IMR-90 (cell line): Measurements from ENCODE around the gene FGR. TPM values are rescaled to one million over a fixed set of nuclear protein-coding genes. Genes with fewer than 3 reads are reported as not detected.

Experiments
- ATAC-seq: fragments of 200-7000 bp; cut with Tn5 transposase; 2 replicates; pipeline ENCODE4 v1.9.1; 2020; ENCODE audit warnings: low read depth, mild to moderate bottlenecking, moderate library complexity
- BruUV-seq: library from RNA; stranded (reverse); fragments of 400-500 nt; replicated peaks from 2 replicates; lab custom pipeline; 2021; lab: Mats Ljungman, UMichigan
- CTCF ChIA-PET: fragments of 300-600 bp; formaldehyde crosslinking; extraction: SDS; loops from one replicate; lab custom pipeline; 2021; ENCODE audit warnings: antibody characterized with exemption; lab: Yijun Ruan, JAX
- POLR2A ChIA-PET: fragments of 300-600 bp; sonication (Branson Sonifier 250); formaldehyde crosslinking; loops from one replicate; lab custom pipeline; 2022; ENCODE audit warnings: antibody characterized with exemption; ENCODE audit not compliant: unreplicated experiment; lab: Charles Lee
- DNase-seq: peaks from one replicate; pipeline ENCODE4 v3.0.0; 2013
- H2AFZ ChIP-seq: replicated peaks from 2 replicates; pipeline ENCODE3; 2013; ENCODE audit warnings: low read length, mild to moderate bottlenecking; ENCODE audit not compliant: poor library complexity
- H2AK5ac ChIP-seq: 2 replicates; pipeline ENCODE4 v1.6.1; 2013; ENCODE audit warnings: low read depth, low read length, inconsistent platforms
- H2AK9ac ChIP-seq: replicated peaks from 2 replicates; pipeline ENCODE3; 2013; ENCODE audit warnings: mild to moderate bottlenecking, low read depth, low read length, moderate library complexity; ENCODE audit not compliant: poor library complexity
- H2BK120ac ChIP-seq: 2 replicates; pipeline ENCODE4 v1.6.1; 2013; ENCODE audit warnings: low read depth, low read length, inconsistent platforms
- H2BK15ac ChIP-seq: 3 replicates; pipeline ENCODE4 v1.6.1; 2013; ENCODE audit warnings: low read depth, low read length, inconsistent platforms
- H2BK20ac ChIP-seq: 2 replicates; pipeline ENCODE4 v1.6.1; 2013; ENCODE audit warnings: low read depth, mild to moderate bottlenecking, inconsistent platforms, low read length, moderate library complexity
- H2BK5ac ChIP-seq: 2 replicates; pipeline ENCODE4 v1.6.1; 2013; ENCODE audit warnings: mild to moderate bottlenecking, low read depth, low read length, inconsistent platforms; ENCODE audit not compliant: poor library complexity, severe bottlenecking
- H3K14ac ChIP-seq: replicated peaks from 2 replicates; pipeline ENCODE4 v1.6.1; 2013; ENCODE audit warnings: low read depth, low read length, inconsistent platforms
- H3K18ac ChIP-seq: 2 replicates; pipeline ENCODE4 v1.6.1; 2013; ENCODE audit warnings: low read depth, low read length, control low read depth
- H3K23ac ChIP-seq: 2 replicates; pipeline ENCODE4 v1.6.1; 2013; ENCODE audit warnings: low read depth, low read length, inconsistent platforms
- H3K27ac ChIP-seq: 2 replicates; pipeline ENCODE4 v1.5.1; 2013; ENCODE audit warnings: mild to moderate bottlenecking, control low read depth, low read length; ENCODE audit not compliant: insufficient read depth
- H3K27me3 ChIP-seq: 2 replicates; pipeline ENCODE4 v1.6.1; 2013; ENCODE audit warnings: low read length; ENCODE audit not compliant: control insufficient read depth, insufficient read depth
- H3K36me3 ChIP-seq: 2 replicates; pipeline ENCODE4 v1.6.1; 2013; ENCODE audit warnings: low read length, mixed read lengths; ENCODE audit not compliant: control insufficient read depth, insufficient read depth
- H3K4ac ChIP-seq: 2 replicates; pipeline ENCODE4 v1.6.1; 2013; ENCODE audit warnings: low read depth, low read length, inconsistent platforms
- H3K4me1 ChIP-seq: 2 replicates; pipeline ENCODE4 v1.6.1; 2013; ENCODE audit warnings: low read length, mixed read lengths; ENCODE audit not compliant: control insufficient read depth, insufficient read depth
- H3K4me2 ChIP-seq: 2 replicates; pipeline ENCODE4 v1.6.1; 2013; ENCODE audit warnings: low read depth, mild to moderate bottlenecking, control low read depth, low read length, moderate library complexity
- H3K4me3 ChIP-seq: 2 replicates; pipeline ENCODE4 v1.5.1; 2013; ENCODE audit warnings: low read depth, mild to moderate bottlenecking, control low read depth, low read length, moderate library complexity; ENCODE audit not compliant: insufficient read depth
- H3K56ac ChIP-seq: 2 replicates; pipeline ENCODE4 v1.6.1; 2013; ENCODE audit warnings: low read length, inconsistent platforms; ENCODE audit not compliant: insufficient read depth; ENCODE audit errors: extremely low read depth
- H3K79me1 ChIP-seq, 2 experiments: 2 replicates each; pipeline ENCODE4 v1.6.1; 2013; ENCODE audit warnings: low read length in 2 of 2, inconsistent platforms in 1 of 2, low read depth in 1 of 2
- H3K9ac ChIP-seq: 2 replicates; pipeline ENCODE4 v1.6.1; 2013; ENCODE audit warnings: low read depth, low read length, control low read depth
- H3K9me1 ChIP-seq: 2 replicates; pipeline ENCODE4 v1.6.1; 2013; ENCODE audit warnings: low read length, inconsistent platforms; ENCODE audit not compliant: insufficient read depth
- H3K9me3 ChIP-seq: 2 replicates; pipeline ENCODE4 v1.6.1; 2013; ENCODE audit warnings: low read length; ENCODE audit not compliant: control insufficient read depth, insufficient read depth
- H4K20me1 ChIP-seq: 2 replicates; pipeline ENCODE4 v1.6.1; 2013; ENCODE audit warnings: low read length, inconsistent platforms; ENCODE audit not compliant: insufficient read depth
- H4K5ac ChIP-seq: 2 replicates; pipeline ENCODE4 v1.6.1; 2013; ENCODE audit warnings: mild to moderate bottlenecking, low read depth, low read length, control low read depth
- H4K8ac ChIP-seq, 2 experiments: 2 replicates each; pipeline ENCODE4 v1.6.1; 2013; ENCODE audit warnings: low read depth in 2 of 2, low read length in 2 of 2, control low read depth in 1 of 2, inconsistent platforms in 1 of 2
- H4K91ac ChIP-seq: 2 replicates; pipeline ENCODE4 v1.6.1; 2013; ENCODE audit warnings: low read depth, low read length, inconsistent platforms; ENCODE audit not compliant: insufficient read depth
- BHLHE40 ChIP-seq: fragments of 150-350 bp; IDR thresholded peaks from 2 replicates; pipeline ENCODE4 v1.6.1; 2016; ENCODE audit warnings: mild to moderate bottlenecking, low read depth, low read length
- MAZ ChIP-seq: IDR thresholded peaks from 2 replicates; pipeline ENCODE4 v1.6.1; 2012; ENCODE audit warnings: low read depth, mild to moderate bottlenecking, low read length, improper control_type of control experiment, moderate library complexity, borderline replicate concordance
- RFX5 ChIP-seq: IDR thresholded peaks from 2 replicates; pipeline ENCODE4 v1.8.0; 2012; ENCODE audit warnings: low read depth, mild to moderate bottlenecking, low read length, moderate library complexity
- SMC3 ChIP-seq: fragments of 150-350 bp; IDR thresholded peaks from 2 replicates; pipeline ENCODE4 v1.6.1; 2016; ENCODE audit warnings: low read depth, mild to moderate bottlenecking, antibody characterized with exemption, low read length, moderate library complexity
- WGBS, 2 experiments: methylation state at CpG; one replicate each; pipeline versions ENCODE4 v1.1.5 to v1.1.7; 2013; ENCODE audit warnings: missing lambda C conversion rate in 2 of 2; ENCODE audit not compliant: insufficient read length in 1 of 2; ENCODE audit errors: extremely low coverage in 2 of 2; 5-methylcytosine and 5-hydroxymethylcytosine counted together
- dilution Hi-C: fragments of 300-500 bp; cut with HindIII; formaldehyde crosslinking; loops from one replicate; pipeline ENCODE4 v1.14.3; 2018; ENCODE audit warnings: low sequenced_read_pairs; ENCODE audit not compliant: unreplicated experiment
- in situ Hi-C: fragments of 300-500 bp; cut with MboI; formaldehyde crosslinking; loops from 3 replicates; pipeline ENCODE4 v1.14.3; 2019; ENCODE audit warnings: low sequenced_read_pairs, inconsistent platforms, mixed read lengths
- intact Hi-C: fragments of 100-400 bp; cut with micrococcal nuclease; formaldehyde crosslinking; loops from 2 replicates; pipeline ENCODE4 v1.10.0; 2022
- polyA plus RNA-seq, 3 experiments: library from polyadenylated mRNA; depleted of rRNA; stranded (reverse); fragments of >200 nt; gene quantifications; 2 replicates each; pipeline ENCODE4 v1.2.3, GENCODE V29; 2012; ENCODE audit warnings: low replicate concordance in 1 of 3
- total RNA-seq: library from RNA; depleted of rRNA; stranded (reverse); fragments of >200 nt; gene quantifications from 2 replicates; pipeline ENCODE4 v1.2.3, GENCODE V29; 2012

Gene FGR
- total and polyA plus RNA-seq, 2 of the 4 experiments (the other 2 are of a cell fraction) = not detected

DNA sequence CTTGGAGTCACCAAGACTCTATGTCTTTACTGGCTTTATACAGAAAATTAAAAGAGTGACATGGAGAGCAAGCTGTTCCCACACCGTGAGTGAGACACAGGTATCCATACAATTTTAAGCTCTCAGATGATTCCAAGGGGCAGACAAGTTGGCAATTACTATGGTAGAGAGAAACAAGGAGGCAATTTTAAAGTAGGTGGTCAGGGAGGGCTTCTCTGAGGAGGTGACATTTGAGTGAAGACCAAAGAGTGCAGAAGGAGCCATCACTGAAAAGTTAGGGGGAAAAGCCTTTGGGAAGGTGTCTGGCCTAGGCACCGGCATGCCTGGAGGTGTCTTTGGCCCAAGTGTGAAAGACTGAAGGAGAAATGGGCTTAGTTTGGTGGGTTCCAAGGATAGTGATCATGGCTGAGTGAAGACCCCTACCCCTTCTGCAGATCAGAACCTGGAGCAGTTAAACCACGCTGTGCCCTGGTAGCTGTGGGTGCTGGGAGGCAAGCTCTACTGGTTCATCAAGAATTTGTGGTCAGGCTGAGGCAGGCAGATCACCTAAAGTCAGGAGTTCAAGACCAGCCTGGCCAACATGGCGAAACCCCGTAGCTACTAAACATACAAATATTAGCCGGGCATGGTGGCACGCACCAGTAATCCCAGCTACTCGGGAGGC lies 26.6 kb upstream of the FGR start:
- no peak for DNase-seq
- Histone ChIP-seq H3K14ac (no peak overlapping the region), H3K4me1 (peaks cover 14% of the 10 kb centered on the region), H3K4me2 (no peak overlapping the region), H2BK15ac (no peak overlapping the region), H3K4ac (no peak overlapping the region), H3K9ac (no peak overlapping the region), H4K91ac (no peak overlapping the region), H3K9me1 (peaks cover 9% of the 10 kb centered on the region), H2AK5ac (no peak overlapping the region), H3K27ac (no peak overlapping the region), H2AFZ (no peak overlapping the region), H2BK120ac (no peak overlapping the region), H3K79me1 (no peaks in the 10 kb centered on the region), H4K8ac (no peak overlapping the region), H4K20me1 (no peaks in the 10 kb centered on the region), H2AK9ac (no peak overlapping the region), H3K56ac (no peak overlapping the region), H3K18ac (no peak overlapping the region), H3K27me3 (no peaks in the 10 kb centered on the region), H3K4me3 (no peak overlapping the region), H4K5ac (no peak overlapping the region), H3K9me3 (no peaks in the 10 kb centered on the region), H2BK5ac (no peak overlapping the region), H3K23ac (no peak overlapping the region), H2BK20ac (no peak overlapping the region), H3K36me3 (no peaks in the 10 kb centered on the region)
- dilution Hi-C loops = no loop called here
- ChIA-PET CTCF (interaction anchor here (0.7 to 3.2 kb wide), 3 partner anchors 12 to 53 kb away, joined by 6 to 11 read pairs (median 10); no protein-coding TSS in a partner anchor), POLR2A (no interaction called here)
- in situ Hi-C loops = loop anchor here (5.0 to 10.0 kb wide), 2 partner anchors 49 to 247 kb away; no protein-coding TSS in a partner anchor
- BruUV-seq = no TSS peak
- TF ChIP-seq RFX5 (no peak), SMC3 (no peak), MAZ (no peak), BHLHE40 (no peak)
- intact Hi-C loops = loop anchor here (2.0 to 5.0 kb wide), 3 partner anchors 104 to 361 kb away; partner anchors contain the start of gene GPR3
- ATAC-seq = no peak
- WGBS, 2 experiments = no CpG with 5 or more reads among the region's 8 CpGs
